Right renal pelvis (tissue), 4 donors: ENCODE results near the gene PDCD1LG2. TPM values are rescaled to one million over a fixed set of nuclear protein-coding genes. Genes with fewer than 3 reads are reported as not detected.
"Not testable (repeated sequence)": the region's sequence is repeated elsewhere in the genome, so short reads cannot be mapped to it uniquely, and the experiment has no call there.

ENCODE experiments used
- DNase-seq, 4 donors: peaks; one replicate each; pipeline ENCODE4 v3.0.0-alpha.2; 2013; ENCODE audit warnings: low read depth in 4 of 4, low spot score in 3 of 4, missing footprints in 1 of 4
- polyA plus RNA-seq, 4 donors: library from polyadenylated mRNA; unstranded; fragments of 120-200 nt; gene quantifications; one replicate each; pipeline ENCODE4 v1.2.1, GENCODE V29; 2013; ENCODE audit not compliant: insufficient read length in 4 of 4

Gene PDCD1LG2
- polyA plus RNA-seq = under 1 TPM in 2 of 4 donors, not detected in 2; 0.09 to 0.13 TPM

GRCh38 chr9:5510360-5510931 is at the start of gene PDCD1LG2:
PDCD1LG2 (plus strand) TSS chr9:5510531; CDS start chr9:5522547, 12,016 bp downstream.
- no peak for DNase-seq

DNA sequence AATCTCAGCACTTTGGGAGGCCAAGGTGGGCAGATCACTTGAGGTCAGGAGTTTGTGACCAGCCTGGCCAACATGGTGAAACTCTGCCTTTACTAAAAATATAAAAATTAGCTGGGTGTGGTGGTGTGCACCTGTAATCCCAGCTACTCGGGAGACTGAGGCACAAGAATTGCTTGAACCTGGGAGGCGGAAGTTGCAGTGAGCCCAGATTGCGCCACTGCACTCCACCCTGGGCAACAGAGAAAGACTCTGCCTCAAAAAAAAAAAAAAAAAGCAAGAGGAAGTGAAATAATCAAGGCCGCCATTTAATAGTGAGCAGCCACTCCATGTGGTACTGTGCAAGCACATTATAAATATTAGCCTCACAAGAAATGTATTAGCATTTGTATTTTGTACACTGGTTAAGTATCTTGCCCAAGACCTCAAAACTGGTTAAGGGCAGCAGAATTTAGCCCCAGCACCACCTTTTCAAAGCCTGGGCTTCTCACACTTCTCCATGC is 45.5 kb upstream of the PDCD1LG2 start:
- not testable (repeated sequence) for DNase-seq

DNA sequence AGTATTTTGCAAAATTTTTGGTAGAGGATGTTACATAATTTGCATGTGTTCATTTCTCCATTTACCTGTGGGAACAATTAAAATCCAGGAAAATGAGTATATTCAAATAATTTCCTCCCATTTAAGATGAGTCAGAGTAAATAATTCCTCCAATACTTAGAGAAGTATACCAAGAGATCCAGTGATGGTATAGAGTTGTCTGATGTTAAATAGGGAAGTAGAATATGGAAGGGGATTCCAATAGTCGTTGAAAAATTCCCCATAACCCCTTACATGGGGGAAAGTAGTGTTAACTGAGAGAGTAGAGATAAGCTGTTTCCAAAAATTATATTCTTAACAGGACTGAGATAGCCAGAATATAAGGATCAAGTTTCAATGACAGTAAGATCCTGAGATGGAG is 44.3 kb upstream of the PDCD1LG2 start:
- DNase-seq = no peak

DNA sequence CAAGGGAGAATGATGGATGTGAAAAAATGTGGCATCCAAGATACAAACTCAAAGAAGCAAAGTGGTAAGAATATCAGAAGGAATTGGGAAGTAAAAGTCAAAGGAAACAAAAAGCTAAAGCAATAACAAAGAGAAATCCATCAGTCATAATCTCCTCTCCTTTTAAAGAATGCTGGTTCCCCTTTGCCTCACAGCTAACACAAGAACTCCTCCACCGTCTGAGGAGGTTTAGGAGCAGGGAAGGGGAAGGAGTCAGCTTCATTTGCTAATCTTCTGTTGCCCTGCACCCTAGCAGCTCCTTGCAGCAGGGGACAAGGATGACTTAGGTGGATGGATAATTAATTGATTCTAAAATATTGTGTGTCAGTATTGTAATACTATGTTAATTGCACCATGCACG is 43.6 kb upstream of the PDCD1LG2 start:
- DNase-seq = no peak

GRCh38 chr9:5468850-5469249 is 41.5 kb upstream of the PDCD1LG2 start:
- no peak for DNase-seq

- no peak for DNase-seq
Observed at GRCh38 chr9:5470122-5470521, 40.2 kb upstream of the PDCD1LG2 start.

GRCh38 chr9:5470816-5471215 is 39.5 kb upstream of the PDCD1LG2 start:
- no peak for DNase-seq

DNA sequence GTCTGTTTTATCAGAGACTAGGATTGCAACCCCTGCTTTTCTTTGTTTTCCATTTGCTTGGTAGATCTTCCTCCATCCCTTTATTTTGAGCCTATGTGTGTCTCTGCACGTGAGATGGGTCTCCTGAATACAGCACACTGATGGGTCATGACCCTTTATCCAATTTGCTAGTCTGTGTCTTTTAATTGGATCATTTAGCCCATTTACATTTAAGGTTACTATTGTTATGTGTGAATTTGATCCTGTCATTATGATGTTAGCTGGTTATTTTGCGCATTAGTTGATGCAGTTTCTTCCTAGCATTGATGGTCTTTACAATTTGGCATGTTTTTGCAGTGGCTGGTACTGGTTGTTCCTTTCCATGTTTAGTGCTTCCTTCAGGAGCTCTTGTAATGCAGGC is 34.7 kb upstream of the PDCD1LG2 start:
- not testable (repeated sequence) for DNase-seq

DNA sequence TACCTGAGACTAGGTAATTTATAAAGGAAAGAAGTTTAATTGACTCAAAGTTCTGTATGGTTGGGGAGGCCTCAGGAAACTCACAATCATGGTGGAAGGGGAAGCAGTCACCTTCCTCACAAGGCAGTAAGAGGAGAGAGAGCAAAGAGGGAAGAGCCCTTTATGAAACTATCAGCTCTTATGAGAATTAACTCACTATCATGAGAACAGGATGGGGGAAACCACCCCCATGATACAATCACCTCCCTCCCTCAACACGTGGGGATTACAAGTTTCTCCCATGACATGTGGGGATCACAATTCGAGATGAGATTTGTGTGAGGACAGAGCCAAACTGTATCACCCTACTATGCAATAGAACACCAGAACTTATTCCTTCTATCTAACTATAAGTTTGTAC is 32.1 kb upstream of the PDCD1LG2 start:
- no peak for DNase-seq

DNA sequence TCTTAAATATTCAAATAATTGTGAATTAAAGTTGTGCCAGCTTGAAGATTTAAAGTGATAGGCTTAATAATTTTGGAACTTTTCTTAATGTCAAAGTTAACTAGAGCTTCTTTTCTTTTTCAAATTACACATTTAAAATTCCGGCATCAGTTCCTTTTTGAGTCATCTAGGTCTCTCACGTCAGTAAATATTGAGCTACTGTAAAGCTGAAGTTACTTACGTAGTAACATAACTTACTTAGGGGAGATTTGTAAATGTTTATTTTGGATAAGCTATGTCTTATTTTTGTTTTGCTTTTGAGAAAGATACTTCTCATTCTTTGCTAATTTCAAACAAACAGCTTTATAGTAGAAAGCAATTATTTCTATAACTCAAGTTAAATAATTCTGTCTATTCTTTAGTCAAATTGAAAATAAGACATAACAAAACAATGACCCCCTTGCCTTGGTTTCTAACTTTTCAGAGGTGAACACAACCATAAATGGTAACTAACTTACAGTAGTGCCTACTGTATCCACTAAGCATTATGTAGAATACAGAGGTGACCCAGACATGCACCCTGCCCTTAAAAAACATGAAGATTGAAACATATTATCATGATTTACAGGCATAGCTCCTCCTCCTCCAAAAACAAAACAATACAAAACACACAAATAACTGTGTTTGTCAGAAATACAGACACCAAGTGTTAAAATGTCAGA is 30.2 kb upstream of the PDCD1LG2 start:
- DNase-seq = no peak

GRCh38 chr9:5480919-5481318 is 29.4 kb upstream of the PDCD1LG2 start:
- DNase-seq = no peak

DNA sequence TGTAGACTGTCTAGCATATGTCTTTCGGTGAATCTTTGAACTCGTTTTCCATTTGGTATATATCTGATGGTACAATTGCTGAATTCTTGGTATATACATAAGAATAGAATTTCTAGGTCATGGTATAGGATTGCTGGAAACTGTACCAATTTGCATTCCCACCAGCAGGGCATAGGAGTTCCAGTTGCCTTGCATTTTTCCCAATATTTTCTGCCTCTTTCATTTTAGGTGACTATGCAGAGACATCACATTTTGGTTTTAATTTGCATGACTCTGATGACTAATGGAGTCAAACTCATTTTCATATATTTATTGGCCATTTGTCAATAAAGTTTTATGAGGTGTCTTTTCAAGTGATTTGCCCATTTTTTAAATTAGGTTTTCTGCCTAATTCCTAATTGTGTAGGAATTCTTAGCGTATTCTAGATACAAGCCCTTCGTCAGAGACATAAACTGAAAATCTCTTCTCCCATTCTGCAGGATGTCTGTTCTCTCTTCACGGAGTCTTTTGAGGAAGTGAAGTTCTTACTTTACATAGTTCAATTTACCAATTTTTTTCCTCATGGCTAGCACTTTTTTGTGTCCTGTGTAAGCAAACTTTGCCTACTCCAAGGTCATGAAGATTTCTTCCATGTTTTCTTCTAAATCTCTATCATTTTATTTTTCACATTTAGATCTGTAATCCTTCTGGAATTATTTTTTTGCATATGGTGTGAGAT is 28.9 kb upstream of the PDCD1LG2 start:
- no peak for DNase-seq

GRCh38 chr9:5482194-5482593 is 28.1 kb upstream of the PDCD1LG2 start:
- no peak for DNase-seq

GRCh38 chr9:5483306-5483705 is 27.0 kb upstream of the PDCD1LG2 start:
- no peak for DNase-seq

DNA sequence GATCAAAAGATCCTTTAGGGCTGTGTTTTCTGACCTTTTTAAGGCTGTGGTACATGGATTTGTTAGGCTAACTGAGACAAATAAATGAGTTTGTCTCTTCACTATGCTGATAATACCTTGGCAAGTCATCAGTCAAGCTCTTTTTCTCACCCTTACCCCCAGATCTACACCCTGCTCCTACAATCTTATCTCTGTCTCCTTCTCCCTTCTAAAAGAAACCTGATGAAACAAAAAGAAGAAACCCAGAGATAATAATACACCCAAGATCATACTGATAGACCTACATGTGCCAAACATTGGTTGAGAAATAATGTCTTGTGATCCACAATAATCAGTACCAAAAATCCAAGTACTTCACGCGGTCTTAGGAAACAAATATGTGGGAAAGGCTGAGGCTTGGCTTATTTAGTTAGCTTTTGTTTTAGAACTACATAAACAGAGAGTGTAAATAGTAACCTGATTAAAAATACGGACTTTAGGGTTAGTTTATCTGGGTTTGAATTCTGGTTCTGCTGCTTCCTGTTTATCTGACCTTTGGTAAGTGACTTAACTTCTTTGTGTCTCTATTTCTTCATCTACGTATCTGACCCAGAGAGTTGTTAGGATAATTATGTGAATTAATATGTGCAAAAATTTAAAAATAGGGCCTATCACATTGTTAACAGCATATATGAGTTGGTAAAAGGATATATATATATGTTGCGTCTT is 24.8 kb upstream of the PDCD1LG2 start:
- DNase-seq = no peak

DNA sequence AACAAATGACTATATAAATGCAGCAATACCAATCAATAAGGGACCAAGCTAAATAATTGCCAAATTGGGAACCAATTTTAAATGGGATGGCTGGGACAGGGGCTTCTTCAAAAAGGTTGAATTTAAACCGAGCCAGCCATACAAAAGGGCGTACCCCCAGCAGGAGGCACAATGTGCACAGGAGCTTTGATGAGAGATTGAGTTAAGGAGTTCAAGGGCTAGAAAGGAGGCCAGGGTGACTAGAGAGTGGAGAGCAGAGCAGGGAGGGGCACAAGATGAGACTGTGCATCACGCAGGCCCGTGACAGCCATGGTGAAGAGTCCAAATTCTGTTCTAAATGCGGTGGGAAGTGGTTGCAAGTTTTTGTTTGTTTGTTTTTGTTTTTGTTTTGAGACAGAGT is 23.3 kb upstream of the PDCD1LG2 start:
- DNase-seq = no peak

GRCh38 chr9:5488221-5489008 is 21.9 kb upstream of the PDCD1LG2 start:
- no peak for DNase-seq

DNA sequence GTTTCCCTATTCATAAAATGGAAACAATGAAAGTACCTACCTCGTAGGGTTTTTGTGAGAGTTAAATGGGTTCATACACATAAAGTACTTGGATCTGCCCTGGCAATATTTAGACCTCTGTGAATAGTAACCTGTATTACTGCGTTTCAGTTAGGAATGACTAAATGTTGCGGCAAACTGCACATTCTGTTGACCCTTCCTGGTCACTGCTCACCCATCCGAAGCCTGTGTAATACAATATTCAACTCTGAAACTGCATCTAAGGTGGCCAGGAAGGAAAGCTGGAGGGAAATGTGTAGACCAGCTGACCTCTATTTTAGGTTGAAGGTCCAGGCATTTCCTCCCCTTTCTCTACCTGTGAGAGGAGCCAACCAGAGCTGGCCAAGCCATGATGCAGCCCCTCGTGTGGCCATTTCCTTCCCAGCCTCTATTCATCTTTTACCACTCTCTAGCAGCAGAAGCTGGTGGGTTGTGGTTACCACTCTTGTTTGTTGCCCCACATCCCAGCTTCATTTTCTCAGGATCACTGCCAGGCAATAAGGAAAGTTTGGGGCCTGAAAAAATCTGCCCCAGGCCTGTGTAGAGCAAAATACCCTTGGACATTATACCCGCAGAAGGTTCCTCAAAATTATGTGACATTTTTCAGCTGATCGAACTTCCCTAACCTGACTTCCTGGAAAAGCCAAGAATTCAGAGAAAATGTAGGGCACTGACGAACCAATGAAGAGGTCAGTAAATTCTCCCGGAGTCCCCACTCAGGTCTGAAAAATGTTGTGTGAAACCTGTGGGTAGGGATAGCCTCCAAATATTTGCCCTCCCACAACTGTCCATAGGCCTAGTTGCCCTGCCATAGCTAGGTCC is 20.5 kb upstream of the PDCD1LG2 start:
- DNase-seq = no peak

DNA sequence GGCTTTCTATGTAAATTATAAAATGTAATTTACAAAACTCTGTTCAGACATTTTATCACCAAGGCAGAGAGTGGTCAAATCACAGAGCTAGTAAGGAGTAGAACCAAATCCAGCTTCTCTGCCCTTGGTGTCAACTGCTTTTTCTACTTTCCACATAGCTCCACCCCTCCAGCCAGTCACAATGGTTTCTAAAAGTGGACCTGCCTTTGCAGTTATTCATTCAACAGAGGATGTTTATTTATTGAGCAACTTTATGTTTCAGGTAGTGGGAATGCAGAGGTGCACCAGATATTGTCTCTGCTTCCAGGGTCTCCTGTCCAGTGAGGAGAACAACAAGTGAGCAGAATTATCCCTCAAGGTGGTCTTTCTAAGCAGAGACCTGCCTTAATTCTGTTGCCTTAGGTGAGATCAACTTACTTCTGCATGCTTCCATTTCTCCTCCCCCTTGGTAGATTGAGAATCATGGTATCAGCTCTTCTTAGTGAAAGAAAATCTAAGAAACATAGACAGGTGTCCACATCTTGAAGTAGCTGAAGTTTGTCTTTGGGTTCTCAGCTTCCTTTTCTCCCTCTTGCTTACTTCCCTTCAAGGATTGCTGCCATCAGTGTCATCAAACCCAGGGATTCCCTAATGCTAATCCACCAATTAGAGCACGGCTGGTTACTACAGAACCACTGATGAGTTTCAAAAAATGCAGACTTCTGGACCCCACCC is 17.2 kb upstream of the PDCD1LG2 start:
- DNase-seq = no peak
